ENCODE data around the gene KIF1B.

GRCh38 chr1:10328180-10328963 lies 118.0 kb downstream of the KIF1B start:
- TF ChIP-seq CTCF (conservative IDR thresholded peaks at IDR 0.05) (no peak), EZH2 (IDR thresholded peaks at IDR 0.05; ENCODE audit: low read depth) (no peak)
